GM19395 (cell line): ENCODE data around the gene ADGRV1.

Source experiments
- ATAC-seq: cut with Tn5 transposase; IDR thresholded peaks from one replicate; pipeline ENCODE4 v1.9.1; 2021; ENCODE audit warnings: mild to moderate bottlenecking, moderate library complexity; ENCODE audit not compliant: unreplicated experiment

Gene ADGRV1

DNA sequence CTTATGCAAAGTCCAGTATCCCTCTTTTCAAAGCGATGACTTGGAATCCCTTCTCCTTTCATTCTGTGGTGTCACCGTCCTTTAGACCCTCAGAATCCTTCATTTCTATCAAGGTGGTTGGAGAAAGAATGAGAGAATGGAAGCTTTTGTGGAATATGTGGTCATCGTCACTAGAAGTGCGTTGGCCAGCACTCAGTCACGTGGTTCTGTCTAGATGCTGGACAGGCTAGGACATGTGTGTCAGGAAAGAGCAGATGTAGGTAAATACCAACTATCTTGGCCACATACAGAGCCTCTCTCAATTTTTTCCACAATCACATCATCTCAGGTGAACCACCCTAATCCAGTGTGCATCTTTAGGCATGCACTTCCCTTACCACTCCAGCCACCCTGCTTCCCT lies 618.5 kb downstream of the ADGRV1 start:
- ATAC-seq: no peak

DNA sequence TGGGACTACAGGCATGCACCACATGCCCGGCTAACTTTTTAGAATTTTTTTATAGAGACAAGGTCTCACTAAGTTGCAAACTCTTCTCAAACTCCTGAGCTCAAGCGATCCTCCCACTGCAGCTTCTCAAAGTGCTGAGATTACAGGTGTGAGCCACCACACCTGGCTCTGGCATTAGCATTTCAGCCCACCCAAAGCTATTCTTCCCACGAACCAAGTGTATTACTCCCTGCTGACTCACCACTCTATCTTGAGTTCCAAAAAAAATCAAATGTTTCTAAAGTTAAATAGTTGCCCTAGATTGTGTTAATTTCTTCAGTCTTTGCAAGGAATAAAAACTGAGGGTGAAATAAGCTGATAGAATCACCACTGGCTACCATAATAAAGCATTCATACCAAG lies 619.0 kb downstream of the ADGRV1 start:
- no peak for ATAC-seq

DNA sequence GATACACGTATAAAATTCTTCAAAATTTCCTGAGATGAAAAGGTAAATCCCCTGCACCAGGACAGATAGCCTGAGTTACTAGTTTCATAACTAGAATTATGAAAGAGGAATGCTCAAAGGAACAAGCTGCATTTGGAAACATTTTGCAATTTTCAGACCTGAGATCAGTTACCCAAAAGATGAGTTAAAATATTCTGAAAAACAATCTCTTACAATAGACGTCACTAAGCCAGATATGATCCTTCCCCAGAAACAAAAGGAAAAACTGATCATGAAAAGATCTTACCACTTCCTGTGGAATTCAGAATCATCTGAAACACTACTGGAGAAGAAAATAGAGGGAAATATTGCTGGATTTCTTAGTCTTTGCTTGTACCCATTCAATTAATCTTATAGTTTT lies 619.9 kb downstream of the ADGRV1 start:
- no peak for ATAC-seq

DNA sequence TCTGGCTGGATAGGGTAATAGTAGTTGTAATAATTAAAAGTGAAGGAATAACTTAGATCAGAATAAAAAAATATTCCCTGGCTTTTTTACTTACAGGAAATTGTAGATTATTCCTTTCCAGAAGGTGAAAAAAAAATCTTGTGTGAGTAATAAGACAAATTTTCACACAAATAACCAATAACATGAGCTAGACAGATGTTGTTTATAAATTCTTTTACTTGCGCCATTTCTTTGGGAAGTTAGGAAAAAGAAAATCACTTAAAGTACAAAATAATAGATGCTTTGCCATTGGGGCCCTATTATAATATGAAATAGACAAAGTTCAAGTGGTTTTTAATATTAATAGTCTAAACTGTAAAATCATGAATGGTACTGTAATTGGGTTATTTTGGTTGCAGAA lies 620.4 kb downstream of the ADGRV1 start:
- ATAC-seq: no peak

DNA sequence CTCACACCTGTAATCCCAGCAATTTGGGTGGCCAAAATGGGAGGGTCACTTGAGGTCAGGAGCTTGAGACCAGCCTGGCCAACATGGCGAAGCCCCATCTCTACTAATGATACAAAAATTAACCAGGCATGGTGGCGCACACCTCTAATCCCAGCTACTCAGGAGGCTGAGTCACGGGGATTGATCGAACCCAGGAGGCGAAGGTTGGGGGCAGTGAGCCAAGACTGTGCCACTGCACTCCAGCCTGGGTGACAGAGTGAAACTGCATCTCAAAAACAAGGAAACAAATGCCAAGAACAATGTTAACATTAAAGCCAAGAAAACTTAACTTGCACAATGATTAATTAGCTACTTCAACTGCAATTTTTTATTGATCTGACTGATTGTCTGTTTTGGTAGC lies 621.9 kb downstream of the ADGRV1 start:
- ATAC-seq: no peak

DNA sequence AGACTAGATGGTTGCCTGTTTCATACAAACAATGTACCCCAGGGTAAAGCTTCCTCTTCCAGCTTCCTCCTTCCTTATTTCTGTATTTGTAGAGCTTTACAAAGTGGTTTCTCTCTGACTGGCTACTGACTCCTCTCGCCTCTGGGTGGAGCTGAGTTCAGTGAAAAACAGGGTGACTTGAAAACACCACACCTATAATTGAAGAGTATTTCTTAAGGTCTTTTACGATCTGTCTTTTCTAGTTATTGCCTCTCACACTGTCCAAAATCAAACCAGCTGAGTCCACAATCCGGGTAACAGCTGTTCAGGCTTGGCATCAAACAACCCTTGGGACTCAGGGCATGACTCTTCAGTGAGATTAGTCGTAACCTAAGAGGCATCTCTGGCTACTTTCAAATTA lies 624.2 kb downstream of the ADGRV1 start:
- ATAC-seq: peak; percentile 85

DNA sequence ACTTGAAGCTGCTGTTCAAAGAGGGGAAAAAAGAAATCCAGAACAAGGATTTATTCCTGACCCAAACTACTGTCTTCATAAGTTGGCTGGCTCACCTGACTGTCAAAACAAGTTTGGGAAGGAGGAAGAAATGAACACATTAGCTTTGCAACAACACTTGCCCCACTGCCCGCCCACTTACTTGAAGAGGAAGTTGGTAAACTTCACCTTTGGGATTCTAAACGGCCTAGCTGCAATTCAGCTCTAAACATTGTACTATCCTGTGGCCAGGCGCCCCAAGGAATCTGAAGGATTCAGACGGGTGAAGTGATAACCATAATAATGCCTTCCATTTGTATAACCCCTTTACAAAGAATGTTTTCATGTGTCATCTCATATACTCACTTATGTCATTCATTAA lies 625.1 kb downstream of the ADGRV1 start:
- ATAC-seq: no peak

DNA sequence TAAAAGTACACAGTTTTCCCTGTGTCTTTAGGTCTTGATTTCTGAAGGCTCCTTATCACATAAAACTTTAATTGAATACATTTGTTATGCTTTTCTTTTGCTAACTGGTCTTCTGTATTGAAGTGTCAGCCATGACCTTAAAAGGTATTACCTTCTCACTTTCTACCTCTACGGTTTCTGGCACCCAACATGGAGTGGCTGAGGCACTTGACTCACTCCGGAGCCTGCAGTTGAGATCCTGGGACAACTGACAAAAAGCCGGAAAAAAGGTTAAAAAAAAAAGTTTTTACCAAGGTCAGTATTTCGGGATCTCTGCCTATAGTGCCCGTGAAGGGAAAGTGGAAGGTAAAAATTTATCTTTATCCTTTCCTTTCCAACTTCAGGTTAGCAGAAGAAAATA lies 627.5 kb downstream of the ADGRV1 start:
- ATAC-seq: no peak

DNA sequence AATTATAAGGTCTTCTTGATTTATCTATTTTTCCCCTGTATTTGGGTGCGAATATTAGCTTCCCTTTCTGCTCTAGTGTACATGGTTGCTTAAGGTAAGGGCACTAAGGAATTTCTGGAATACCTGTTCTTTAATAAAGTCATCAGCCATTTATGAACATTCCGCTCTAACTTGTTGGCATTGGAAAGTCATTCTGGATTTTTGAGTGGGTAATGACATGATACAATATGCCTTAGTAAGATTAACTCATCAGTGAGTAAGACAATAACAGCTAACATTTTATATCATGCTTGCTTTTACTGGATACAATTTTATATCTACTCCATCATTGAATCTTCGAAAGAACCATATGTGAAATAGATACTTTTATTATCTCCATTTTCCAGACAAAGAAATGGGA lies 628.4 kb downstream of the ADGRV1 start:
- no peak for ATAC-seq

DNA sequence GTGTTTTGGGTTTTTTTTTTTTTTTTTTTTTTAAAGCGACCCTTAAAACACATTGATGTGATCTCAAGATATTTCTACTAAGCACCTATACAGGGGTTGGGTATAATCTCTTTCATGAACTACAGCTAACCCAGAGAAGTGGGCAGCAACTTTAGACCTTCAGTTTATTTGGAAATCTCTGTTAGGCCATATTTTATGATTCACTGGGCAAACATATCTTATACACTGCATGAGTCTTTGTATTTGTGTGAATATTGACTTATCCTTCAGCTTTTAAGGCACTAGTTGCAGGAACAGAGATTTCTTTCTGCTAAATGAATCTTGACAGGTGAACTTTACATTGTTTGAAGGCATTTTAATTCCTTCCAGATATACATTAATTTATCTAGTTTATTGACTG lies 630.2 kb downstream of the ADGRV1 start:
- ATAC-seq: no peak

DNA sequence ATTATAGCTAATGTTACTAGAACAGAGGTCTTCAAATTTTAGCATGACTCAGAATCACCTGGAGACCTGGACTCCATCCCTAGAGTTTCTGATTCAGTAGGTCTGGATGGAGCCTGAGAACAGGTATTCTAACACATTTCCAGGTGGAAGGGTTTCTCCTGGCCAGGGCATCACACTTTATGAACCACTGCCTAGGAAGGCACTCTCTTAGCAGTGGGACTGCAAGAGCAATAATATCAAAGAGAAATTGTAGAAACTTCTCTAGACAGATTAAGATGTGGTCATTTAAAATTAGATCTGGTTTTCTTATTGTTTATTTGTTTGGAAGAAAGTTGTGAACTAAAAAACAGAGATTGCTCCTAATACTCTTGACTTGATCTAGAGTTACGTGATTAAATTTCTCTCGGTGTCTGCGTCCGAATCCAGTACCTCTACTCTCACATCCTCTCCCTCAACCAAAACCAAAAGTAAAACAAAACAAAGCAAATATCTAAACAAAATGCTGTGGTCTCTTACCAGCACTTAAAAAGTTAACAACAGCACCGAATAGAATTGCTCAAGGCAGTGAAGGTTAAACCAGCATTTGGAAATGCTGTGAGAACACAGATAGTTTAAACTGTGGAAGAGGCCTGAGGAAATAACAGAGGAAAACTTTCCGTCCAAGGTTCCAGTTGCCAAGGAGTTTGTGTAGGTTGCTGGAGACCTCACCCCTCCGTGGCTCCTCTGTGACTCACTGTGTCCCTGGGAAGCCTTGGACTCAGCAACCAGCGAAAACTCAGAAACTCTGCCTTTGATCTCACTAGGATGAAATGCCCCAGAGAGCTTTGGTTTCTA lies 631.1 kb downstream of the ADGRV1 start:
- peak; percentile 80 for ATAC-seq

DNA sequence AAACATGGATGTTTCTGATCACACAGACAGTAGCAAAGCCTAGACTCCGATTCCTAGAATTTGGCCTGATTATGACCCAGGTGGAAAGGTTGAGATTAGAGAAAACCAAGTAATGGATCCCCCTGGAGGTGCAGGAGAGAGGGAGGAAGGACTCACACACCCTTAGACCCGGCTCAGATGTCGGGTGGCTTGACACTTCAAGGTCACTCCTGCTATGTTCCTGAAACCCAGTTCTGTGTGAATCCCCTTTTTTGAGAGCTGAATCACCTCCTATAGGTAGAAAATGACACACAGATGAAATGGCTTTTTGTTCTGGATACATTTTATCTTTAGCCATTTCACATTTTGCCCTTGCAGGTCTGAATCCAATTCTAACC lies 631.7 kb downstream of the ADGRV1 start:
- no peak for ATAC-seq

DNA sequence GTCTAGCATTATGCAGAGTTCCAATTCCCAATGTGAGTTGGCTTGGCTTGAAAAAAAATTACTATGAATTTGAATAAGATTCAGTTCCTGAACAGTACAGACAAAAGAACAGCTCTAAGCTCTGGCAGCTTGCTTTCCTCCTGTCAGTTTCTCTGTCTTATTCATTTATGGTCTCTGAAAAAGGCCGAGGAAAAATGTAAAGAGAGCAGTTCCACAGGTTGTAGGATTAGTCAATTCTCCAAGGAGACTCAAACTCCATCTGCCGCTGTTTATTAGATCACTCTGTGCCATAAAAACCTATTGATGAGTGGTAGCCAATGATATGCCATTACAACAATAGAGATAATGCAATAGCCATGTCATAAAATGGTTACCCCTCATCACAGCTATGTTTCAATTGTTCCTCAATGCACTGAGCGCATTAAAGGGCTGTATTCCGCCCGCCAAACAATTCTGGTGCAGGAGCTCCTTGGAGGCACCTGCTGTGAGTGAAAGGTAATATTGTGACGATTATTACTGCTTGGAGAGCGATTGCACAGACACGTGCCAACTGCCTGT lies 636.3 kb downstream of the ADGRV1 start:
- ATAC-seq: no peak

DNA sequence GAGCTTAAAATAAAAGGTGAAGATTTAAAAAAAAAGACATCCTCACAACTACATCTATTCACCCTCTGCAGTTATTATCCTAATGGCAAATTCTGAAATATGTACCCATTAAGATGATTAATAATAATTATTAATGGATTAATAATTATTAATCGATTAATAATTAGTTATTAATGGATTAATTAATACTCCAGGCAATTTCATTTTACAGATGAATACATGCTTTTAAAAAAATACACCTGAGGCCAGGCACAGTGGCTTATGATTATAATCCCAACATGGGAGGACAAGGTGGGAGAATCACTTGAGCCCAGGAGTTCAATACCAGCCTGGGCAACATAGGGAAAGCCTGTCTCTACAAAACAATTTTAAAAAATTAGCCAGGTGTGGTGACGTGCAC lies 642.1 kb downstream of the ADGRV1 start:
- ATAC-seq: no peak

DNA sequence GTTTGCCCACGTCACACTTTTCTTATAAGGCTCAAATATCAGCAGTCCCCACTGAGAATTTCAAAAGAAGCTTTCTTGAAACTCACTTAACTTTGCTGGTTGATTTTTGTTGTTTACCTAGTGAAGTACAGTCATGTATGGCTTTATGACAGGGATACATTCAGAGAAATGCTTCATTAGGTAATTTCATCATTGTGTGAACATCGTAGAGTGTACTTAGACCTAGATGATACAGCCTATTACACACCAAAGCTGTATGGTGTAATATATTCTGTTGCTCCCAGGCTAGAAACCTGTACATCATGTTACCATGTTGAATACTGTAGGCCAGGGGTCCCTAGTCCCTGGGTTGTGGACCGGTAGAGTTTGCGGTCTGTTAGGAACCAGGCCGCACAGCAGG lies 647.5 kb downstream of the ADGRV1 start:
- no peak for ATAC-seq

DNA sequence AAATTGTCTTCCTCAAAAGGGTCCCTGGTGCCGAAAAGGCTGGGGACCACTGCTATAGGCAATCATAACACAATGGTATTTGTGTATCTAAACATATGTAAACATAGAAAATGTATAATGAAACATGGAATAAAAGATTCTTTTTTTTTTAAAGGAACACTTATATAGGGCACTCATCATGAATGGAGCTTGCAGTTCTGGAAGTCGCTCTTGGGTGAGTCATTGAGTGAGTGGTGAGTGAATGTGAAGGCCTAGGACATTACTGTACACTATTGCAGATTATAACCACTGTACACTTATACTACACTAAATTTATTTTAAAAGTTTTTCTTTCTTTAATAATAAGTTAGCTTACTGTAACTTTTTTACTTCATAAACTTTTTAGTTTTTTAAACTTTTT lies 648.1 kb downstream of the ADGRV1 start:
- no peak for ATAC-seq

DNA sequence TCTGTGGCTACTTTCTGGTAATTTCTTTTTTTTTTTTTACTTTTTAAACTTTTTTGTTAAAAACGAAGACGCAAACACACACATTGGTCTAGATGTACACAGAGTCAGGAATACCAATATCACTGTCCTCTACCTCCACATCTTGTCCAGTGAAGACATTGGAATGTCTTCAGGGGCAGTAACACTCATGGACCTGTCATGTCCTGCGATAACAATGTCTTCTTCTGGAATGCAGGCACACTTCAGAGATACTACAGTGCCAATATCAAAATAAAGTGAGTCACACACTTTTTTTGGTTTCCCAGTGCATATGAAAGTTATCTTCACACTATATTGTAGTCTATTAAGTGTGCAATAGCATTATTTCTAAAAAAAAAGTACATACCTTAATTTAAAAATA lies 648.7 kb downstream of the ADGRV1 start:
- no peak for ATAC-seq

DNA sequence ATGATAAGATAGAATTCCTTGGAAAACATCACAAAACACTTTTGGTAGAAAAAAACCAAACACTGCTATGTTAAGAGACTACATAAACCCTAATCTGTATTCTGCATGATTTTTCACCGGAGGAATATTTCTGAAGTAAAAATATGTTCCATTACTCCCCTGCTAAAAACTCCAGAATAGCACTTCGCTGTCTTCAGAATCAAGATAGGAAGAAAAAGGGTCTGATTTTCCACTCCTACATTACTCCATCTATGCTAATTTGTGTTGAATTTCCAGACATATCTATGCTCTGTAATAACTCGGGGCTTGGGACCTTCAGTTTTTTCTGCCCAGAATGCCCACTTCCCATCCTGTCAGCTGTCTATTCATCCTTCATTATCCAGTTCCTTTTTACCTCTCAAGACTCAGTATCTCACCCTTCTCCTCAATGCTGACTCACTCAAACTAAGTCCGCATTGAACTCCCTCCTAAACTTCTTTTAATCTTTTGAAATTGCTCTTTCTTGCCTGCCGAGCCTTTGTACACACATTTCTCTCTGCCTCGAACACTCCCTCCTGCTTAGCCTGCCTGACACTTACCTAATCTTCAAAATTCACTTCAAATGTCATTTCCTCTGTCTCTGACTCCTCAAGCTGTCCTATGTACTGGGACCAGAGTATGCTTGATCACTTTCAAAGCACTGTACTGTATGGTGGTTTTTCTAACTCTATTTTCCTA lies 653.6 kb downstream of the ADGRV1 start:
- ATAC-seq: no peak

DNA sequence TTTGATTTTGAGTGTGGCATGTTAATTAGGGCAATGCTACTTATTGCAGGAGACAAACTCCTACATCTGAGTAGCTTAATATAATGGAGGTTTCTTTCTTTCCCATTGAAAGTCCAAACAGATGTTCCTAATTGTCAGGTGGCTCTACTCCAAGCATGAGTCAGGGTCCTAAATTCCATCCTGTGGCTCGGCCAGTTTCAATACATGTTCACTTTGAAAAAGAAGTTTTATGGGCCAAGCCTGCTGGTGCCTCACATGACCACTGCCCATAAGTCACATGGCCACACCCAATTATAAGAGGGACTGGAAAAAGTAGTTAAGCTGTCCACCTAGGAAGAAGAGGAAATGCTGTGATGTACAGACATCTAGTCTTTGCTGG lies 654.1 kb downstream of the ADGRV1 start:
- ATAC-seq: no peak
